HEK293 (cell line): Measurements from ENCODE around the gene CCNL1.

Source experiments
- GLI4 ChIP-seq: fragments of 450-650 bp; formaldehyde crosslinking; IDR thresholded peaks from 2 replicates; pipeline ENCODE4 v1.5.1; 2016; ENCODE audit warnings: missing biosample characterization, missing genetic modification characterization
- GLIS2 ChIP-seq: fragments of 450-650 bp; formaldehyde crosslinking; IDR thresholded peaks from 2 replicates; pipeline ENCODE4 v1.5.1; 2016; ENCODE audit warnings: missing biosample characterization, missing genetic modification characterization
- KLF9 ChIP-seq: fragments of 450-650 bp; formaldehyde crosslinking; IDR thresholded peaks from 2 replicates; pipeline ENCODE4 v1.5.1; 2016; ENCODE audit warnings: missing biosample characterization, missing genetic modification characterization, low read depth
- MZF1 ChIP-seq: fragments of 450-650 bp; formaldehyde crosslinking; IDR thresholded peaks from 2 replicates; pipeline ENCODE4 v1.5.1; 2017; ENCODE audit warnings: missing biosample characterization, missing genetic modification characterization, borderline replicate concordance
- OVOL3 ChIP-seq: fragments of 450-650 bp; formaldehyde crosslinking; IDR thresholded peaks from 2 replicates; pipeline ENCODE4 v1.5.1; 2016; ENCODE audit warnings: missing biosample characterization, missing genetic modification characterization
- SCRT2 ChIP-seq: fragments of 450-650 bp; formaldehyde crosslinking; IDR thresholded peaks from 2 replicates; pipeline ENCODE4 v1.5.1; 2016; ENCODE audit warnings: missing biosample characterization, missing genetic modification characterization
- WT1 ChIP-seq: fragments of 450-650 bp; formaldehyde crosslinking; IDR thresholded peaks from 2 replicates; pipeline ENCODE4 v1.5.1; 2016; ENCODE audit warnings: missing biosample characterization, missing genetic modification characterization
- ZNF157 ChIP-seq: fragments of 450-650 bp; formaldehyde crosslinking; IDR thresholded peaks from 2 replicates; pipeline ENCODE4 v1.5.1; 2016; ENCODE audit warnings: missing biosample characterization, missing genetic modification characterization
- ZNF280C ChIP-seq: fragments of 450-650 bp; formaldehyde crosslinking; IDR thresholded peaks from 2 replicates; pipeline ENCODE4 v1.5.1; 2016; ENCODE audit warnings: missing biosample characterization, missing genetic modification characterization
- ZNF292 ChIP-seq: fragments of 450-650 bp; formaldehyde crosslinking; IDR thresholded peaks from 2 replicates; pipeline ENCODE4 v1.5.1; 2016; ENCODE audit warnings: low read depth, missing biosample characterization, missing genetic modification characterization, borderline replicate concordance
- ZNF324 ChIP-seq: fragments of 450-650 bp; formaldehyde crosslinking; IDR thresholded peaks from 2 replicates; pipeline ENCODE4 v1.5.1; 2016; ENCODE audit warnings: missing biosample characterization, missing genetic modification characterization
- ZNF341 ChIP-seq: fragments of 450-650 bp; formaldehyde crosslinking; IDR thresholded peaks from 2 replicates; pipeline ENCODE4; 2016; ENCODE audit warnings: low read depth, missing biosample characterization, missing genetic modification characterization
- ZNF354C ChIP-seq: fragments of 450-650 bp; formaldehyde crosslinking; IDR thresholded peaks from 2 replicates; pipeline ENCODE4 v1.5.1; 2016; ENCODE audit warnings: missing biosample characterization, missing genetic modification characterization, low read depth, borderline replicate concordance
- ZNF362 ChIP-seq: fragments of 450-650 bp; formaldehyde crosslinking; IDR thresholded peaks from 2 replicates; pipeline ENCODE4 v1.5.1; 2016; ENCODE audit warnings: missing biosample characterization, missing genetic modification characterization
- ZNF37A ChIP-seq: fragments of 450-650 bp; IDR thresholded peaks from 2 replicates; pipeline ENCODE4 v1.5.1; 2018; ENCODE audit warnings: missing biosample characterization, missing genetic modification characterization
- ZNF670 ChIP-seq: fragments of 450-650 bp; formaldehyde crosslinking; IDR thresholded peaks from 2 replicates; pipeline ENCODE4 v1.5.1; 2016; ENCODE audit warnings: missing biosample characterization, missing genetic modification characterization, low read depth
- ZNF704 ChIP-seq: fragments of 450-650 bp; formaldehyde crosslinking; IDR thresholded peaks from 2 replicates; pipeline ENCODE4 v1.5.1; 2016; ENCODE audit warnings: missing biosample characterization, missing genetic modification characterization
- ZNF707 ChIP-seq: fragments of 450-650 bp; formaldehyde crosslinking; IDR thresholded peaks from 2 replicates; pipeline ENCODE4 v1.5.1; 2016; ENCODE audit warnings: missing biosample characterization, missing genetic modification characterization
- ZNF776 ChIP-seq: fragments of 450-650 bp; formaldehyde crosslinking; IDR thresholded peaks from 2 replicates; pipeline ENCODE4 v1.5.0; 2017; ENCODE audit warnings: missing biosample characterization, missing genetic modification characterization, borderline replicate concordance
- ZNF777 ChIP-seq: fragments of 450-650 bp; formaldehyde crosslinking; IDR thresholded peaks from 2 replicates; pipeline ENCODE4 v1.5.1; 2017; ENCODE audit warnings: missing biosample characterization, missing genetic modification characterization, borderline replicate concordance
- ZSCAN16 ChIP-seq: fragments of 450-650 bp; formaldehyde crosslinking; IDR thresholded peaks from 2 replicates; pipeline ENCODE4 v1.5.1; 2016; ENCODE audit warnings: missing biosample characterization, missing genetic modification characterization
- ZXDB ChIP-seq: fragments of 450-650 bp; formaldehyde crosslinking; IDR thresholded peaks from 2 replicates; pipeline ENCODE4 v1.5.1; 2016; ENCODE audit warnings: missing biosample characterization, missing genetic modification characterization
- TF ChIP-seq, protein P1 (sequence below): fragments of 450-650 bp; formaldehyde crosslinking; IDR thresholded peaks from 2 replicates; pipeline ENCODE4 v1.5.1; 2016; ENCODE audit warnings: missing biosample characterization, missing genetic modification characterization
- TF ChIP-seq, protein P2 (sequence below): fragments of 450-650 bp; formaldehyde crosslinking; IDR thresholded peaks from 2 replicates; pipeline ENCODE4 v1.5.1; 2016; ENCODE audit warnings: missing biosample characterization, missing genetic modification characterization, low read depth
- TF ChIP-seq, protein P3 (sequence below): fragments of 450-650 bp; formaldehyde crosslinking; IDR thresholded peaks from 2 replicates; pipeline ENCODE4 v1.5.1; 2016; ENCODE audit warnings: missing biosample characterization, missing genetic modification characterization, borderline replicate concordance

Gene CCNL1

GRCh38 chr3:157174649-157175498 is 14.9 kb upstream of the CCNL1 start (continued):
- no peak for TF ChIP-seq GLI4 (tag by site-specific recombination)
- TF ChIP-seq ZNF362 = no peak
- TF ChIP-seq ZNF707 (tag by site-specific recombination) = no peak
- no peak for TF ChIP-seq WT1
- no peak for TF ChIP-seq ZNF280C (tag by site-specific recombination)
- TF ChIP-seq ZSCAN16 = no peak
- no peak for TF ChIP-seq OVOL3
- TF ChIP-seq, protein P1, sequence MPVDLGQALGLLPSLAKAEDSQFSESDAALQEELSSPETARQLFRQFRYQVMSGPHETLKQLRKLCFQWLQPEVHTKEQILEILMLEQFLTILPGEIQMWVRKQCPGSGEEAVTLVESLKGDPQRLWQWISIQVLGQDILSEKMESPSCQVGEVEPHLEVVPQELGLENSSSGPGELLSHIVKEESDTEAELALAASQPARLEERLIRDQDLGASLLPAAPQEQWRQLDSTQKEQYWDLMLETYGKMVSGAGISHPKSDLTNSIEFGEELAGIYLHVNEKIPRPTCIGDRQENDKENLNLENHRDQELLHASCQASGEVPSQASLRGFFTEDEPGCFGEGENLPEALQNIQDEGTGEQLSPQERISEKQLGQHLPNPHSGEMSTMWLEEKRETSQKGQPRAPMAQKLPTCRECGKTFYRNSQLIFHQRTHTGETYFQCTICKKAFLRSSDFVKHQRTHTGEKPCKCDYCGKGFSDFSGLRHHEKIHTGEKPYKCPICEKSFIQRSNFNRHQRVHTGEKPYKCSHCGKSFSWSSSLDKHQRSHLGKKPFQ = peak; percentile 40; the same call in 1 of the 2 replicates
- TF ChIP-seq, protein P2, sequence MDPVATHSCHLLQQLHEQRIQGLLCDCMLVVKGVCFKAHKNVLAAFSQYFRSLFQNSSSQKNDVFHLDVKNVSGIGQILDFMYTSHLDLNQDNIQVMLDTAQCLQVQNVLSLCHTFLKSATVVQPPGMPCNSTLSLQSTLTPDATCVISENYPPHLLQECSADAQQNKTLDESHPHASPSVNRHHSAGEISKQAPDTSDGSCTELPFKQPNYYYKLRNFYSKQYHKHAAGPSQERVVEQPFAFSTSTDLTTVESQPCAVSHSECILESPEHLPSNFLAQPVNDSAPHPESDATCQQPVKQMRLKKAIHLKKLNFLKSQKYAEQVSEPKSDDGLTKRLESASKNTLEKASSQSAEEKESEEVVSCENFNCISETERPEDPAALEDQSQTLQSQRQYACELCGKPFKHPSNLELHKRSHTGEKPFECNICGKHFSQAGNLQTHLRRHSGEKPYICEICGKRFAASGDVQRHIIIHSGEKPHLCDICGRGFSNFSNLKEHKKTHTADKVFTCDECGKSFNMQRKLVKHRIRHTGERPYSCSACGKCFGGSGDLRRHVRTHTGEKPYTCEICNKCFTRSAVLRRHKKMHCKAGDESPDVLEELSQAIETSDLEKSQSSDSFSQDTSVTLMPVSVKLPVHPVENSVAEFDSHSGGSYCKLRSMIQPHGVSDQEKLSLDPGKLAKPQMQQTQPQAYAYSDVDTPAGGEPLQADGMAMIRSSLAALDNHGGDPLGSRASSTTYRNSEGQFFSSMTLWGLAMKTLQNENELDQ (tag by site-specific recombination) = no peak
- peak; percentile 90; the same call in 1 of the 2 replicates for TF ChIP-seq ZNF324 (tag by site-specific recombination)
- no peak for TF ChIP-seq ZNF777
- TF ChIP-seq ZNF292 = no peak
- TF ChIP-seq KLF9 = peak; percentile 97
- TF ChIP-seq ZNF354C (tag by site-specific recombination) = no peak
- no peak for TF ChIP-seq ZNF157 (tag by site-specific recombination)
- no peak for TF ChIP-seq ZNF704 (tag by site-specific recombination)
- TF ChIP-seq ZNF776 (tag by site-specific recombination) = no peak
- TF ChIP-seq ZNF341 (tag by site-specific recombination) = peak; percentile 97
- no peak for TF ChIP-seq ZNF37A (tag by site-specific recombination)
- no peak; the same call in 1 of the 2 replicates for TF ChIP-seq SCRT2 (tag by site-specific recombination)
- no peak for TF ChIP-seq ZNF670 (tag by site-specific recombination)
- TF ChIP-seq ZXDB (tag by site-specific recombination) = peak; percentile 93
- TF ChIP-seq, protein P3, sequence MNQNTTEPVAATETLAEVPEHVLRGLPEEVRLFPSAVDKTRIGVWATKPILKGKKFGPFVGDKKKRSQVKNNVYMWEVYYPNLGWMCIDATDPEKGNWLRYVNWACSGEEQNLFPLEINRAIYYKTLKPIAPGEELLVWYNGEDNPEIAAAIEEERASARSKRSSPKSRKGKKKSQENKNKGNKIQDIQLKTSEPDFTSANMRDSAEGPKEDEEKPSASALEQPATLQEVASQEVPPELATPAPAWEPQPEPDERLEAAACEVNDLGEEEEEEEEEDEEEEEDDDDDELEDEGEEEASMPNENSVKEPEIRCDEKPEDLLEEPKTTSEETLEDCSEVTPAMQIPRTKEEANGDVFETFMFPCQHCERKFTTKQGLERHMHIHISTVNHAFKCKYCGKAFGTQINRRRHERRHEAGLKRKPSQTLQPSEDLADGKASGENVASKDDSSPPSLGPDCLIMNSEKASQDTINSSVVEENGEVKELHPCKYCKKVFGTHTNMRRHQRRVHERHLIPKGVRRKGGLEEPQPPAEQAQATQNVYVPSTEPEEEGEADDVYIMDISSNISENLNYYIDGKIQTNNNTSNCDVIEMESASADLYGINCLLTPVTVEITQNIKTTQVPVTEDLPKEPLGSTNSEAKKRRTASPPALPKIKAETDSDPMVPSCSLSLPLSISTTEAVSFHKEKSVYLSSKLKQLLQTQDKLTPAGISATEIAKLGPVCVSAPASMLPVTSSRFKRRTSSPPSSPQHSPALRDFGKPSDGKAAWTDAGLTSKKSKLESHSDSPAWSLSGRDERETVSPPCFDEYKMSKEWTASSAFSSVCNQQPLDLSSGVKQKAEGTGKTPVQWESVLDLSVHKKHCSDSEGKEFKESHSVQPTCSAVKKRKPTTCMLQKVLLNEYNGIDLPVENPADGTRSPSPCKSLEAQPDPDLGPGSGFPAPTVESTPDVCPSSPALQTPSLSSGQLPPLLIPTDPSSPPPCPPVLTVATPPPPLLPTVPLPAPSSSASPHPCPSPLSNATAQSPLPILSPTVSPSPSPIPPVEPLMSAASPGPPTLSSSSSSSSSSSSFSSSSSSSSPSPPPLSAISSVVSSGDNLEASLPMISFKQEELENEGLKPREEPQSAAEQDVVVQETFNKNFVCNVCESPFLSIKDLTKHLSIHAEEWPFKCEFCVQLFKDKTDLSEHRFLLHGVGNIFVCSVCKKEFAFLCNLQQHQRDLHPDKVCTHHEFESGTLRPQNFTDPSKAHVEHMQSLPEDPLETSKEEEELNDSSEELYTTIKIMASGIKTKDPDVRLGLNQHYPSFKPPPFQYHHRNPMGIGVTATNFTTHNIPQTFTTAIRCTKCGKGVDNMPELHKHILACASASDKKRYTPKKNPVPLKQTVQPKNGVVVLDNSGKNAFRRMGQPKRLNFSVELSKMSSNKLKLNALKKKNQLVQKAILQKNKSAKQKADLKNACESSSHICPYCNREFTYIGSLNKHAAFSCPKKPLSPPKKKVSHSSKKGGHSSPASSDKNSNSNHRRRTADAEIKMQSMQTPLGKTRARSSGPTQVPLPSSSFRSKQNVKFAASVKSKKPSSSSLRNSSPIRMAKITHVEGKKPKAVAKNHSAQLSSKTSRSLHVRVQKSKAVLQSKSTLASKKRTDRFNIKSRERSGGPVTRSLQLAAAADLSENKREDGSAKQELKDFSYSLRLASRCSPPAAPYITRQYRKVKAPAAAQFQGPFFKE (tag by site-specific recombination) = no peak
- peak; percentile 68 for TF ChIP-seq GLIS2 (tag by site-specific recombination)
- TF ChIP-seq MZF1 = no peak
